IMR-90 (cell line): Measurements from ENCODE around the gene TTLL4. TPM values are rescaled to one million over a fixed set of nuclear protein-coding genes. Genes with fewer than 3 reads are reported as not detected.

Experiments used
- ATAC-seq: fragments of 200-7000 bp; cut with Tn5 transposase; 2 replicates; pipeline ENCODE4 v1.9.1; 2020; ENCODE audit warnings: low read depth, mild to moderate bottlenecking, moderate library complexity
- BruUV-seq: library from RNA; stranded (reverse); fragments of 400-500 nt; replicated peaks from 2 replicates; lab custom pipeline; 2021; lab: Mats Ljungman, UMichigan
- CTCF ChIA-PET: fragments of 300-600 bp; formaldehyde crosslinking; extraction: SDS; loops from one replicate; lab custom pipeline; 2021; ENCODE audit warnings: antibody characterized with exemption; lab: Yijun Ruan, JAX
- POLR2A ChIA-PET: fragments of 300-600 bp; sonication (Branson Sonifier 250); formaldehyde crosslinking; loops from one replicate; lab custom pipeline; 2022; ENCODE audit warnings: antibody characterized with exemption; ENCODE audit not compliant: unreplicated experiment; lab: Charles Lee
- DNase-seq: peaks from one replicate; pipeline ENCODE4 v3.0.0; 2013
- H2AFZ ChIP-seq: replicated peaks from 2 replicates; pipeline ENCODE3; 2013; ENCODE audit warnings: low read length, mild to moderate bottlenecking; ENCODE audit not compliant: poor library complexity
- H2AK5ac ChIP-seq: 2 replicates; pipeline ENCODE4 v1.6.1; 2013; ENCODE audit warnings: low read depth, low read length, inconsistent platforms
- H2AK9ac ChIP-seq: replicated peaks from 2 replicates; pipeline ENCODE3; 2013; ENCODE audit warnings: mild to moderate bottlenecking, low read depth, low read length, moderate library complexity; ENCODE audit not compliant: poor library complexity
- H2BK120ac ChIP-seq: 2 replicates; pipeline ENCODE4 v1.6.1; 2013; ENCODE audit warnings: low read depth, low read length, inconsistent platforms
- H2BK15ac ChIP-seq: 3 replicates; pipeline ENCODE4 v1.6.1; 2013; ENCODE audit warnings: low read depth, low read length, inconsistent platforms
- H2BK20ac ChIP-seq: 2 replicates; pipeline ENCODE4 v1.6.1; 2013; ENCODE audit warnings: low read depth, mild to moderate bottlenecking, inconsistent platforms, low read length, moderate library complexity
- H2BK5ac ChIP-seq: 2 replicates; pipeline ENCODE4 v1.6.1; 2013; ENCODE audit warnings: mild to moderate bottlenecking, low read depth, low read length, inconsistent platforms; ENCODE audit not compliant: poor library complexity, severe bottlenecking
- H3K14ac ChIP-seq: replicated peaks from 2 replicates; pipeline ENCODE4 v1.6.1; 2013; ENCODE audit warnings: low read depth, low read length, inconsistent platforms
- H3K18ac ChIP-seq: 2 replicates; pipeline ENCODE4 v1.6.1; 2013; ENCODE audit warnings: low read depth, low read length, control low read depth
- H3K23ac ChIP-seq: 2 replicates; pipeline ENCODE4 v1.6.1; 2013; ENCODE audit warnings: low read depth, low read length, inconsistent platforms
- H3K27ac ChIP-seq: 2 replicates; pipeline ENCODE4 v1.5.1; 2013; ENCODE audit warnings: mild to moderate bottlenecking, control low read depth, low read length; ENCODE audit not compliant: insufficient read depth
- H3K27me3 ChIP-seq: 2 replicates; pipeline ENCODE4 v1.6.1; 2013; ENCODE audit warnings: low read length; ENCODE audit not compliant: control insufficient read depth, insufficient read depth
- H3K36me3 ChIP-seq: 2 replicates; pipeline ENCODE4 v1.6.1; 2013; ENCODE audit warnings: low read length, mixed read lengths; ENCODE audit not compliant: control insufficient read depth, insufficient read depth
- H3K4ac ChIP-seq: 2 replicates; pipeline ENCODE4 v1.6.1; 2013; ENCODE audit warnings: low read depth, low read length, inconsistent platforms
- H3K4me1 ChIP-seq: 2 replicates; pipeline ENCODE4 v1.6.1; 2013; ENCODE audit warnings: low read length, mixed read lengths; ENCODE audit not compliant: control insufficient read depth, insufficient read depth
- H3K4me2 ChIP-seq: 2 replicates; pipeline ENCODE4 v1.6.1; 2013; ENCODE audit warnings: low read depth, mild to moderate bottlenecking, control low read depth, low read length, moderate library complexity
- H3K4me3 ChIP-seq: 2 replicates; pipeline ENCODE4 v1.5.1; 2013; ENCODE audit warnings: low read depth, mild to moderate bottlenecking, control low read depth, low read length, moderate library complexity; ENCODE audit not compliant: insufficient read depth
- H3K56ac ChIP-seq: 2 replicates; pipeline ENCODE4 v1.6.1; 2013; ENCODE audit warnings: low read length, inconsistent platforms; ENCODE audit not compliant: insufficient read depth; ENCODE audit errors: extremely low read depth
- H3K79me1 ChIP-seq, 2 experiments: 2 replicates each; pipeline ENCODE4 v1.6.1; 2013; ENCODE audit warnings: low read length in 2 of 2, inconsistent platforms in 1 of 2, low read depth in 1 of 2
- H3K9ac ChIP-seq: 2 replicates; pipeline ENCODE4 v1.6.1; 2013; ENCODE audit warnings: low read depth, low read length, control low read depth
- H3K9me1 ChIP-seq: 2 replicates; pipeline ENCODE4 v1.6.1; 2013; ENCODE audit warnings: low read length, inconsistent platforms; ENCODE audit not compliant: insufficient read depth
- H3K9me3 ChIP-seq: 2 replicates; pipeline ENCODE4 v1.6.1; 2013; ENCODE audit warnings: low read length; ENCODE audit not compliant: control insufficient read depth, insufficient read depth
- H4K20me1 ChIP-seq: 2 replicates; pipeline ENCODE4 v1.6.1; 2013; ENCODE audit warnings: low read length, inconsistent platforms; ENCODE audit not compliant: insufficient read depth
- H4K5ac ChIP-seq: 2 replicates; pipeline ENCODE4 v1.6.1; 2013; ENCODE audit warnings: mild to moderate bottlenecking, low read depth, low read length, control low read depth
- H4K8ac ChIP-seq, 2 experiments: 2 replicates each; pipeline ENCODE4 v1.6.1; 2013; ENCODE audit warnings: low read depth in 2 of 2, low read length in 2 of 2, control low read depth in 1 of 2, inconsistent platforms in 1 of 2
- H4K91ac ChIP-seq: 2 replicates; pipeline ENCODE4 v1.6.1; 2013; ENCODE audit warnings: low read depth, low read length, inconsistent platforms; ENCODE audit not compliant: insufficient read depth
- CEBPB ChIP-seq: IDR thresholded peaks from 2 replicates; pipeline ENCODE4 v1.6.1; 2012; ENCODE audit warnings: low read depth, low read length, improper control_type of control experiment
- CTCF ChIP-seq: conservative IDR thresholded peaks from 2 replicates; pipeline ENCODE4 v1.5.1; 2012; ENCODE audit warnings: mild to moderate bottlenecking, low read depth, low read length, improper control_type of control experiment
- MXI1 ChIP-seq: IDR thresholded peaks from 2 replicates; pipeline ENCODE4 v1.6.1; 2012; ENCODE audit warnings: low read depth, mild to moderate bottlenecking, low read length, moderate library complexity, borderline replicate concordance
- RFX5 ChIP-seq: IDR thresholded peaks from 2 replicates; pipeline ENCODE4 v1.8.0; 2012; ENCODE audit warnings: low read depth, mild to moderate bottlenecking, low read length, moderate library complexity
- WGBS, 2 experiments: methylation state at CpG; one replicate each; pipeline versions ENCODE4 v1.1.5 to v1.1.7; 2013; ENCODE audit warnings: missing lambda C conversion rate in 2 of 2; ENCODE audit not compliant: insufficient read length in 1 of 2; ENCODE audit errors: extremely low coverage in 2 of 2; 5-methylcytosine and 5-hydroxymethylcytosine counted together
- dilution Hi-C: fragments of 300-500 bp; cut with HindIII; formaldehyde crosslinking; loops from one replicate; pipeline ENCODE4 v1.14.3; 2018; ENCODE audit warnings: low sequenced_read_pairs; ENCODE audit not compliant: unreplicated experiment
- in situ Hi-C: fragments of 300-500 bp; cut with MboI; formaldehyde crosslinking; loops from 3 replicates; pipeline ENCODE4 v1.14.3; 2019; ENCODE audit warnings: low sequenced_read_pairs, inconsistent platforms, mixed read lengths
- intact Hi-C: fragments of 100-400 bp; cut with micrococcal nuclease; formaldehyde crosslinking; loops from 2 replicates; pipeline ENCODE4 v1.10.0; 2022
- polyA plus RNA-seq, 3 experiments: library from polyadenylated mRNA; depleted of rRNA; stranded (reverse); fragments of >200 nt; gene quantifications; 2 replicates each; pipeline ENCODE4 v1.2.3, GENCODE V29; 2012; ENCODE audit warnings: low replicate concordance in 1 of 3
- total RNA-seq: library from RNA; depleted of rRNA; stranded (reverse); fragments of >200 nt; gene quantifications from 2 replicates; pipeline ENCODE4 v1.2.3, GENCODE V29; 2012

The TTLL4 gene
- total and polyA plus RNA-seq, 2 of the 4 experiments (the other 2 are of a cell fraction): 9.0 to 22.9 TPM

- DNase-seq (no peak), ATAC-seq (no peak)
- Histone ChIP-seq H3K27ac (no peak overlapping the region), H4K8ac (no peak overlapping the region), H2BK15ac (no peak overlapping the region), H3K23ac (no peak overlapping the region), H3K27me3 (no peaks in the 10 kb centered on the region), H2AK5ac (no peak overlapping the region), H3K9ac (no peak overlapping the region), H4K5ac (no peak overlapping the region), H3K18ac (no peak overlapping the region), H3K4me1 (peaks cover 3% of the 10 kb centered on the region; the same call in 1 of the 2 replicates), H3K79me1 (peaks cover 0 to 5% of the 10 kb centered on the region in 2 experiments; a peak in 2 of 4 replicates), H3K4me2 (no peak overlapping the region), H3K9me1 (peaks cover 3% of the 10 kb centered on the region; the same call in 1 of the 2 replicates), H4K91ac (no peak overlapping the region), H3K4me3 (no peak overlapping the region), H3K14ac (no peak overlapping the region), H3K36me3 (0 out of 2 replicates have a peak, but pooled peaks cover 2% of the 10 kb centered on the region), H2AFZ (no peak overlapping the region), H4K20me1 (no peaks in the 10 kb centered on the region), H2BK120ac (no peak overlapping the region), H2BK20ac (no peak overlapping the region), H2AK9ac (no peak overlapping the region), H3K56ac (no peak overlapping the region), H2BK5ac (no peak overlapping the region), H3K4ac (no peak overlapping the region), H3K9me3 (peaks cover 6% of the 10 kb centered on the region)
- no CpG with 5 or more reads among the region's 2 CpGs for WGBS, 2 experiments
- intact Hi-C loops: loop anchor here (5.0 kb wide), 1 partner anchor 57 kb away; no protein-coding TSS in a partner anchor
- TF ChIP-seq CTCF: no peak
- no peak for TF ChIP-seq RFX5
- TF ChIP-seq MXI1: no peak
- TF ChIP-seq CEBPB: no peak
- dilution Hi-C loops: no loop called here
- no TSS peak for BruUV-seq
- in situ Hi-C loops: no loop called here
- ChIA-PET POLR2A (no interaction called here), CTCF (no interaction called here)
These were observed 69.4 kb downstream of the TTLL4 start for GRCh38 chr2:218780046-218780445.
